GM18870 (cell line): ENCODE measurements around the gene GLIS1.

Experiments used
- ATAC-seq: cut with Tn5 transposase; IDR thresholded peaks from one replicate; pipeline ENCODE4 v1.9.1; 2021; ENCODE audit warnings: moderate library complexity; ENCODE audit not compliant: unreplicated experiment

GLIS1 gene

GRCh38 chr1:53458634-53459033, 280.3 kb downstream of the GLIS1 start:
- ATAC-seq = no peak
